Astrocyte (in vitro differentiated cells and primary cell): ENCODE results near the gene C19orf47. TPM values are rescaled to one million over a fixed set of nuclear protein-coding genes. Genes with fewer than 3 reads are reported as not detected.

Experiments used
- DNase-seq: peaks from one replicate; pipeline ENCODE4 v3.0.0-alpha.2; 2010; ENCODE audit warnings: low read depth
- FAIRE-seq: peaks from 2 replicates; lab custom pipeline; 2011; peaks lifted over from hg19 to GRCh38; lab: Jason Lieb, UNC
- H2AFZ ChIP-seq: 2 replicates; pipeline ENCODE4 v1.6.0; 2012; ENCODE audit warnings: low read depth, low read length, inconsistent platforms
- H3K27ac ChIP-seq: 2 replicates; pipeline ENCODE4 v1.5.1; 2011; ENCODE audit warnings: low read depth, low read length, inconsistent platforms
- H3K27me3 ChIP-seq: 2 replicates; pipeline ENCODE4 v1.6.0; 2011; ENCODE audit warnings: low read length, inconsistent platforms; ENCODE audit not compliant: insufficient read depth
- H3K36me3 ChIP-seq: 2 replicates; pipeline ENCODE4 v1.5.1; 2011; ENCODE audit warnings: low read length, inconsistent platforms; ENCODE audit not compliant: insufficient read depth
- H3K4me1 ChIP-seq: 2 replicates; pipeline ENCODE4 v1.5.1; 2011; ENCODE audit warnings: low read length, inconsistent platforms; ENCODE audit not compliant: insufficient read depth
- H3K4me2 ChIP-seq: 2 replicates; pipeline ENCODE4 v1.6.0; 2012; ENCODE audit warnings: low read length, inconsistent platforms
- H3K4me3 ChIP-seq: 2 replicates; pipeline ENCODE4 v1.5.1; 2011; ENCODE audit warnings: low read depth, mild to moderate bottlenecking, low read length, inconsistent platforms; ENCODE audit not compliant: insufficient read depth
- H3K79me2 ChIP-seq: 2 replicates; pipeline ENCODE4 v1.6.0; 2012; ENCODE audit warnings: mild to moderate bottlenecking, low read length, inconsistent platforms; ENCODE audit not compliant: insufficient read depth
- H3K9ac ChIP-seq: 2 replicates; pipeline ENCODE4 v1.6.0; 2012; ENCODE audit warnings: mild to moderate bottlenecking, low read length, inconsistent platforms
- H3K9me3 ChIP-seq: 2 replicates; pipeline ENCODE4 v1.5.1; 2012; ENCODE audit warnings: low read depth, mild to moderate bottlenecking, low read length, inconsistent platforms; ENCODE audit not compliant: insufficient read depth
- H4K20me1 ChIP-seq: 2 replicates; pipeline ENCODE4 v1.6.0; 2012; ENCODE audit warnings: low read length, inconsistent platforms; ENCODE audit not compliant: insufficient read depth
- H3K27ac Mint-ChIP-seq: one replicate; pipeline ENCODE4 v1.8.0; 2021; ENCODE audit warnings: mild to moderate bottlenecking, mixed read lengths; ENCODE audit not compliant: unreplicated experiment
- H3K27me3 Mint-ChIP-seq: one replicate; pipeline ENCODE4 v1.8.0; 2021; ENCODE audit warnings: low read depth, mixed read lengths; ENCODE audit not compliant: unreplicated experiment
- H3K36me3 Mint-ChIP-seq: one replicate; pipeline ENCODE4 v1.8.0; 2021; ENCODE audit warnings: low read depth, mixed read lengths; ENCODE audit not compliant: unreplicated experiment
- H3K4me1 Mint-ChIP-seq: one replicate; pipeline ENCODE4 v1.8.0; 2021; ENCODE audit warnings: low read depth, mixed read lengths; ENCODE audit not compliant: unreplicated experiment
- H3K4me3 Mint-ChIP-seq: one replicate; pipeline ENCODE4 v1.8.0; 2021; ENCODE audit warnings: mild to moderate bottlenecking, moderate library complexity, mixed read lengths; ENCODE audit not compliant: unreplicated experiment
- H3K9me3 Mint-ChIP-seq: one replicate; pipeline ENCODE4 v1.8.0; 2021; ENCODE audit warnings: mild to moderate bottlenecking, mixed read lengths; ENCODE audit not compliant: unreplicated experiment
- EZH2 ChIP-seq: IDR thresholded peaks from 2 replicates; pipeline ENCODE4 v1.6.1; 2012; ENCODE audit warnings: mild to moderate bottlenecking, low read length, inconsistent platforms; ENCODE audit not compliant: insufficient read depth
- total RNA-seq: library from RNA; stranded (reverse); gene quantifications from 2 replicates; pipeline ENCODE4 v1.2.1, GENCODE V29; 2021
- TF ChIP-seq, protein P1 (sequence below): IDR thresholded peaks from 2 replicates; pipeline ENCODE4 v1.5.1; 2011; ENCODE audit warnings: low read depth, mild to moderate bottlenecking, inconsistent platforms, low read length, moderate library complexity; ENCODE audit not compliant: insufficient read depth

Gene C19orf47
- total RNA-seq, 1 donor from 2014 or later = 20.6 TPM

GRCh38 chr19:40388481-40388880 is 40.3 kb upstream of the C19orf47 start:
- H3K4me1 Mint-ChIP-seq = no peaks in the 10 kb centered on the region
- TF ChIP-seq EZH2 = no peak
- TF ChIP-seq, protein P1, sequence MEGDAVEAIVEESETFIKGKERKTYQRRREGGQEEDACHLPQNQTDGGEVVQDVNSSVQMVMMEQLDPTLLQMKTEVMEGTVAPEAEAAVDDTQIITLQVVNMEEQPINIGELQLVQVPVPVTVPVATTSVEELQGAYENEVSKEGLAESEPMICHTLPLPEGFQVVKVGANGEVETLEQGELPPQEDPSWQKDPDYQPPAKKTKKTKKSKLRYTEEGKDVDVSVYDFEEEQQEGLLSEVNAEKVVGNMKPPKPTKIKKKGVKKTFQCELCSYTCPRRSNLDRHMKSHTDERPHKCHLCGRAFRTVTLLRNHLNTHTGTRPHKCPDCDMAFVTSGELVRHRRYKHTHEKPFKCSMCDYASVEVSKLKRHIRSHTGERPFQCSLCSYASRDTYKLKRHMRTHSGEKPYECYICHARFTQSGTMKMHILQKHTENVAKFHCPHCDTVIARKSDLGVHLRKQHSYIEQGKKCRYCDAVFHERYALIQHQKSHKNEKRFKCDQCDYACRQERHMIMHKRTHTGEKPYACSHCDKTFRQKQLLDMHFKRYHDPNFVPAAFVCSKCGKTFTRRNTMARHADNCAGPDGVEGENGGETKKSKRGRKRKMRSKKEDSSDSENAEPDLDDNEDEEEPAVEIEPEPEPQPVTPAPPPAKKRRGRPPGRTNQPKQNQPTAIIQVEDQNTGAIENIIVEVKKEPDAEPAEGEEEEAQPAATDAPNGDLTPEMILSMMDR = no peak
- no peak overlapping the region for H3K9ac ChIP-seq
- no peak overlapping the region for H3K4me3 ChIP-seq
- no peaks in the 10 kb centered on the region for H3K9me3 ChIP-seq
- no peaks in the 10 kb centered on the region for H3K79me2 ChIP-seq
- no peak overlapping the region for H3K27ac ChIP-seq
- H3K4me1 ChIP-seq = no peaks in the 10 kb centered on the region
- no peaks in the 10 kb centered on the region for H3K27me3 ChIP-seq
- H3K4me2 ChIP-seq = no peak overlapping the region
- DNase-seq (no peak), FAIRE-seq (no peak)
- peaks cover 21% of the 10 kb centered on the region for H3K27me3 Mint-ChIP-seq
- no peaks in the 10 kb centered on the region for H3K36me3 ChIP-seq
- H3K4me3 Mint-ChIP-seq = no peak overlapping the region
- H4K20me1 ChIP-seq = no peaks in the 10 kb centered on the region
- H2AFZ ChIP-seq = no peak overlapping the region
- no peaks in the 10 kb centered on the region for H3K9me3 Mint-ChIP-seq
- peaks cover 4% of the 10 kb centered on the region for H3K36me3 Mint-ChIP-seq
- peak overlapping the region; percentile 26 for H3K27ac Mint-ChIP-seq

GRCh38 chr19:40387155-40387554 is 39.0 kb upstream of the C19orf47 start:
- Histone ChIP-seq H3K4me2 (no peak overlapping the region), H2AFZ (no peak overlapping the region), H4K20me1 (no peaks in the 10 kb centered on the region), H3K4me1 (no peaks in the 10 kb centered on the region), H3K79me2 (no peaks in the 10 kb centered on the region), H3K27ac (no peak overlapping the region), H3K27me3 (no peaks in the 10 kb centered on the region), H3K9me3 (no peaks in the 10 kb centered on the region), H3K4me3 (no peak overlapping the region), H3K9ac (no peak overlapping the region), H3K36me3 (no peaks in the 10 kb centered on the region)
- no peaks in the 10 kb centered on the region for H3K4me1 Mint-ChIP-seq
- FAIRE-seq (no peak), DNase-seq (no peak)
- H3K27ac Mint-ChIP-seq = no peak overlapping the region
- H3K27me3 Mint-ChIP-seq = peaks cover 16% of the 10 kb centered on the region
- H3K36me3 Mint-ChIP-seq = peaks cover 4% of the 10 kb centered on the region
- no peak overlapping the region for H3K4me3 Mint-ChIP-seq
- TF ChIP-seq EZH2 = no peak
- H3K9me3 Mint-ChIP-seq = no peaks in the 10 kb centered on the region

GRCh38 chr19:40383668-40384248 is 35.6 kb upstream of the C19orf47 start:
- no peaks in the 10 kb centered on the region for H3K79me2 ChIP-seq
- Mint-ChIP-seq H3K27ac (no peak overlapping the region), H3K36me3 (peaks cover 12% of the 10 kb centered on the region), H3K4me3 (no peak overlapping the region), H3K4me1 (no peaks in the 10 kb centered on the region), H3K9me3 (no peaks in the 10 kb centered on the region), H3K27me3 (peaks cover 13% of the 10 kb centered on the region)
- DNase-seq = no peak
- no peak overlapping the region for H3K9ac ChIP-seq
- H2AFZ ChIP-seq = no peak overlapping the region
- no peaks in the 10 kb centered on the region for H3K9me3 ChIP-seq
- no peaks in the 10 kb centered on the region for H3K27me3 ChIP-seq
- TF ChIP-seq, protein P1 = no peak
- no peak for TF ChIP-seq EZH2
- H3K4me1 ChIP-seq = no peaks in the 10 kb centered on the region
- H3K4me2 ChIP-seq = no peak overlapping the region
- H4K20me1 ChIP-seq = no peaks in the 10 kb centered on the region
- no peak overlapping the region for H3K4me3 ChIP-seq
- no peak for FAIRE-seq
- no peaks in the 10 kb centered on the region for H3K36me3 ChIP-seq
- no peak overlapping the region for H3K27ac ChIP-seq
